WTC11 (cell line): ENCODE measurements around the gene C9orf153. TPM values are rescaled to one million over a fixed set of nuclear protein-coding genes. Genes with fewer than 3 reads are reported as not detected.

ENCODE experiments used
- ATAC-seq: fragments of 200-7000 bp; cut with Tn5 transposase; 2 replicates; pipeline ENCODE4 v1.10.0; 2021; ENCODE audit warnings: mild to moderate bottlenecking, moderate library complexity
- CTCF ChIA-PET: fragments of 300-600 bp; sonication (Branson Sonifier 250); formaldehyde crosslinking; loops from one replicate; lab custom pipeline; 2021; ENCODE audit warnings: antibody characterized with exemption; lab: Charles Lee
- POLR2A ChIA-PET: fragments of 350-600 bp; sonication (Branson Sonifier 250); formaldehyde crosslinking; loops from one replicate; lab custom pipeline; 2021; ENCODE audit warnings: antibody characterized with exemption; lab: Charles Lee
- DNase-seq: peaks from one replicate; pipeline ENCODE4 v3.0.0; 2021; ENCODE audit warnings: low spot score
- H3K27ac Mint-ChIP-seq: 2 replicates; pipeline ENCODE4 v1.8.0; 2021; ENCODE audit warnings: mixed read lengths
- H3K27me3 Mint-ChIP-seq: 2 replicates; pipeline ENCODE4 v1.8.0; 2021; ENCODE audit warnings: low read depth, mild to moderate bottlenecking, moderate library complexity, mixed read lengths
- H3K36me3 Mint-ChIP-seq: 2 replicates; pipeline ENCODE4 v1.8.0; 2021; ENCODE audit warnings: mixed read lengths
- H3K4me1 Mint-ChIP-seq: 2 replicates; pipeline ENCODE4 v1.8.0; 2022; ENCODE audit warnings: mixed read lengths
- H3K4me3 Mint-ChIP-seq: 2 replicates; pipeline ENCODE4 v1.8.0; 2021; ENCODE audit warnings: mild to moderate bottlenecking, moderate library complexity, mixed read lengths
- H3K9me3 Mint-ChIP-seq: 2 replicates; pipeline ENCODE4 v1.8.0; 2021; ENCODE audit warnings: mixed read lengths
- CREM ChIP-seq: sonication (generic); formaldehyde crosslinking; IDR thresholded peaks from 2 replicates; pipeline ENCODE4 v1.8.1; 2022; ENCODE audit warnings: mild to moderate bottlenecking, missing genetic modification reagents, moderate library complexity
- E2F1 ChIP-seq: sonication (generic); formaldehyde crosslinking; IDR thresholded peaks from 2 replicates; pipeline ENCODE4 v1.8.0; 2022; ENCODE audit warnings: mild to moderate bottlenecking, missing genetic modification reagents
- E2F4 ChIP-seq: sonication (generic); formaldehyde crosslinking; IDR thresholded peaks from 2 replicates; pipeline ENCODE4 v1.8.1; 2022; ENCODE audit warnings: low read depth, mild to moderate bottlenecking, moderate library complexity, missing genetic modification reagents, borderline replicate concordance
- ELF4 ChIP-seq: sonication (generic); formaldehyde crosslinking; IDR thresholded peaks from 2 replicates; pipeline ENCODE4 v1.8.1; 2022; ENCODE audit warnings: low read depth, mild to moderate bottlenecking, moderate library complexity, missing genetic modification reagents
- ERG ChIP-seq: fragments of 250-450 bp; sonication (Bioruptor Pico); IDR thresholded peaks from 2 replicates; pipeline ENCODE4 v1.8.0; 2021; ENCODE audit warnings: mild to moderate bottlenecking
- ETV6 ChIP-seq: sonication (generic); formaldehyde crosslinking; IDR thresholded peaks from 2 replicates; pipeline ENCODE4 v1.8.1; 2022; ENCODE audit warnings: mild to moderate bottlenecking, missing genetic modification reagents
- FOXJ3 ChIP-seq: sonication (generic); formaldehyde crosslinking; IDR thresholded peaks from 2 replicates; pipeline ENCODE4 v1.9.0; 2021; ENCODE audit warnings: missing genetic modification reagents, mild to moderate bottlenecking, borderline replicate concordance
- GABPB1 ChIP-seq: sonication (generic); formaldehyde crosslinking; IDR thresholded peaks from 2 replicates; pipeline ENCODE4 v1.8.1; 2023; ENCODE audit warnings: mild to moderate bottlenecking, missing genetic modification reagents
- HMGA2 ChIP-seq: fragments of 250-450 bp; sonication (Bioruptor Pico); IDR thresholded peaks from 2 replicates; pipeline ENCODE4 v1.4.0; 2021; ENCODE audit warnings: mild to moderate bottlenecking, moderate library complexity
- IRF1 ChIP-seq: sonication (generic); formaldehyde crosslinking; IDR thresholded peaks from 2 replicates; pipeline ENCODE4 v1.8.0; 2023; ENCODE audit warnings: missing genetic modification reagents
- IRF2 ChIP-seq: sonication (generic); formaldehyde crosslinking; IDR thresholded peaks from 2 replicates; pipeline ENCODE4 v1.8.0; 2022; ENCODE audit warnings: low read depth, missing genetic modification reagents, borderline replicate concordance
- MYBL2 ChIP-seq: sonication (generic); formaldehyde crosslinking; IDR thresholded peaks from 2 replicates; pipeline ENCODE4 v1.8.1; 2023; ENCODE audit warnings: mild to moderate bottlenecking, moderate library complexity, missing genetic modification reagents
- NR2C2 ChIP-seq: sonication (generic); formaldehyde crosslinking; IDR thresholded peaks from 2 replicates; pipeline ENCODE4 v1.8.0; 2022; ENCODE audit warnings: mild to moderate bottlenecking, missing genetic modification reagents
- OVOL2 ChIP-seq: fragments of 250-450 bp; sonication (Bioruptor Pico); IDR thresholded peaks from 2 replicates; pipeline ENCODE4 v1.9.0; 2021; ENCODE audit warnings: mild to moderate bottlenecking, borderline replicate concordance
- PRDM15 ChIP-seq: sonication (generic); formaldehyde crosslinking; IDR thresholded peaks from 2 replicates; pipeline ENCODE4 v1.8.0; 2022; ENCODE audit warnings: missing genetic modification reagents
- RELA ChIP-seq: sonication (generic); formaldehyde crosslinking; IDR thresholded peaks from 2 replicates; pipeline ENCODE4 v1.8.1; 2022; ENCODE audit warnings: missing genetic modification reagents, mild to moderate bottlenecking, borderline replicate concordance
- SMAD3 ChIP-seq: sonication (generic); formaldehyde crosslinking; IDR thresholded peaks from 2 replicates; pipeline ENCODE4 v1.8.0; 2022; ENCODE audit warnings: missing genetic modification reagents, mild to moderate bottlenecking, borderline replicate concordance
- SMAD4 ChIP-seq: sonication (generic); formaldehyde crosslinking; IDR thresholded peaks from 2 replicates; pipeline ENCODE4 v1.8.0; 2022; ENCODE audit warnings: mild to moderate bottlenecking, missing genetic modification reagents
- SOX15 ChIP-seq: fragments of 250-450 bp; sonication (Bioruptor Pico); IDR thresholded peaks from 2 replicates; pipeline ENCODE4 v1.9.0; 2021; ENCODE audit warnings: mild to moderate bottlenecking
- TEAD4 ChIP-seq: sonication (generic); formaldehyde crosslinking; IDR thresholded peaks from 2 replicates; pipeline ENCODE4 v1.8.0; 2022; ENCODE audit warnings: mild to moderate bottlenecking, missing genetic modification reagents
- ZBTB21 ChIP-seq: sonication (generic); formaldehyde crosslinking; IDR thresholded peaks from 2 replicates; pipeline ENCODE4 v1.8.1; 2023; ENCODE audit warnings: mild to moderate bottlenecking, missing genetic modification reagents, borderline replicate concordance
- ZNF232 ChIP-seq: sonication (generic); formaldehyde crosslinking; IDR thresholded peaks from 2 replicates; pipeline ENCODE4 v1.8.0; 2022; ENCODE audit warnings: mild to moderate bottlenecking, missing genetic modification reagents
- ZNF396 ChIP-seq: fragments of 250-450 bp; sonication (Bioruptor Pico); IDR thresholded peaks from 2 replicates; pipeline ENCODE4 v1.8.0; 2021; ENCODE audit warnings: mild to moderate bottlenecking, moderate library complexity, borderline replicate concordance
- ZNF423 ChIP-seq: fragments of 250-450 bp; sonication (Bioruptor Pico); IDR thresholded peaks from 2 replicates; pipeline ENCODE4 v2.1.2; 2022; ENCODE audit warnings: mild to moderate bottlenecking, moderate library complexity
- total RNA-seq: library from RNA; stranded (reverse); gene quantifications from 3 replicates; pipeline ENCODE4 v1.2.3, GENCODE V29; 2021

Gene C9orf153
- total RNA-seq, 1 experiment from 2014 or later = not detected

GRCh38 chr9:86184138-86184524, 75.3 kb downstream of the C9orf153 start:
- Mint-ChIP-seq H3K27me3 (peaks cover 4% of the 10 kb centered on the region), H3K4me1 (peaks cover 52% of the 10 kb centered on the region), H3K36me3 (peaks cover 9% of the 10 kb centered on the region), H3K27ac (no peak overlapping the region)
- ChIA-PET CTCF (no interaction called here), POLR2A (no interaction called here)
- DNase-seq (no peak), ATAC-seq (no peak)
- no peak for TF ChIP-seq ZNF232 (CRISPR knock-in tag)
- TF ChIP-seq CREM (CRISPR knock-in tag) = no peak
- TF ChIP-seq TEAD4 = no peak
- no peak for TF ChIP-seq IRF2 (CRISPR knock-in tag)
- TF ChIP-seq GABPB1 (CRISPR knock-in tag) = no peak
- TF ChIP-seq PRDM15 (CRISPR knock-in tag) = no peak
- no peak for TF ChIP-seq SOX15
- TF ChIP-seq SMAD3 (CRISPR knock-in tag) = no peak
- no peak for TF ChIP-seq ELF4
- TF ChIP-seq, all 79 proteins: peak for 0
- H3K9me3 Mint-ChIP-seq = peaks cover 21% of the 10 kb centered on the region
- no peak overlapping the region for H3K4me3 Mint-ChIP-seq

- no peak overlapping the region for H3K27ac Mint-ChIP-seq
- CTCF ChIA-PET = no interaction called here
- ATAC-seq = no peak
- POLR2A ChIA-PET = no interaction called here
- H3K27me3 Mint-ChIP-seq = peaks cover 4% of the 10 kb centered on the region
- H3K4me3 Mint-ChIP-seq = no peak overlapping the region
- peaks cover 9% of the 10 kb centered on the region for H3K36me3 Mint-ChIP-seq
- H3K4me1 Mint-ChIP-seq = peaks cover 55% of the 10 kb centered on the region
- no peak for DNase-seq
- peaks cover 17% of the 10 kb centered on the region for H3K9me3 Mint-ChIP-seq
- TF ChIP-seq RELA (CRISPR knock-in tag) = no peak
- TF ChIP-seq E2F1 = no peak
- TF ChIP-seq FOXJ3 (CRISPR knock-in tag) = no peak
- no peak for TF ChIP-seq IRF1
- no peak for TF ChIP-seq ZNF423
- no peak for TF ChIP-seq OVOL2 (CRISPR knock-in tag)
- no peak for TF ChIP-seq ERG (CRISPR knock-in tag)
- no peak for TF ChIP-seq ETV6 (CRISPR knock-in tag)
- TF ChIP-seq ZNF396 = no peak
- no peak for TF ChIP-seq SMAD4
- TF ChIP-seq ELF4 = no peak
- no peak for TF ChIP-seq E2F4 (CRISPR knock-in tag)
- TF ChIP-seq ZNF232 (CRISPR knock-in tag) = no peak
- TF ChIP-seq ZBTB21 (CRISPR knock-in tag) = no peak
- no peak for TF ChIP-seq NR2C2
- TF ChIP-seq HMGA2 = no peak
- TF ChIP-seq MYBL2 (CRISPR knock-in tag) = no peak
These were observed 76.0 kb downstream of the C9orf153 start for GRCh38 chr9:86183229-86184137.
